HCT116 (cell line): Measurements from ENCODE around the gene ACTRT2. TPM values are rescaled to one million over a fixed set of nuclear protein-coding genes. Genes with fewer than 3 reads are reported as not detected.

Experiments used
- ATAC-seq: fragments of 200-7000 bp; cut with Tn5 transposase; 2 replicates; pipeline ENCODE4 v1.9.1; 2020; ENCODE audit warnings: mild to moderate bottlenecking, moderate library complexity
- BruUV-seq: library from RNA; stranded (reverse); fragments of 400-500 nt; replicated peaks from 2 replicates; lab custom pipeline; 2021; lab: Mats Ljungman, UMichigan
- CTCF ChIA-PET: fragments of 300-600 bp; sonication (Branson Sonifier 250); formaldehyde crosslinking; loops from one replicate; lab custom pipeline; 2021; ENCODE audit warnings: antibody characterized with exemption; lab: Charles Lee
- POLR2A ChIA-PET: fragments of 300-600, 350-600 bp; sonication (Branson Sonifier 250); formaldehyde crosslinking; loops from one replicate; lab custom pipeline; 2021; ENCODE audit warnings: antibody characterized with exemption; lab: Charles Lee
- RAD21 ChIA-PET, 2 experiments: fragments of 300-600 bp; sonication (Branson Sonifier 250); formaldehyde crosslinking; loops; one replicate each; lab custom pipeline; 2023; ENCODE audit warnings: low total read pairs in 2 of 2; ENCODE audit not compliant: uncharacterized antibody in 2 of 2, unreplicated experiment in 2 of 2, low non-redundant PET in 1 of 2; lab: Charles Lee
- DNase-seq: peaks from one replicate; pipeline ENCODE4 v3.0.0-alpha.2; 2010; ENCODE audit warnings: low read depth, low spot score
- H2AFZ ChIP-seq: fragments of 200-600 bp; shearing (Covaris generic), sonication (generic); 2 replicates; pipeline ENCODE4 v1.6.1; 2017; ENCODE audit warnings: low read depth, mixed run types, mixed read lengths, antibody characterized with exemption, low read length; ENCODE audit not compliant: poor library complexity, severe bottlenecking
- H3K27ac ChIP-seq: 2 replicates; pipeline ENCODE4 v1.5.1; 2012; ENCODE audit warnings: low read depth, low read length
- H3K27me3 ChIP-seq: fragments of 200-600 bp; sonication (generic); 2 replicates; pipeline ENCODE4 v1.6.1; 2016; ENCODE audit warnings: mixed run types, low read length, mixed read lengths; ENCODE audit not compliant: insufficient read depth
- H3K36me3 ChIP-seq, 2 experiments: fragments of 200-500 bp in 1 of 2; fragments of 200-600 bp in 1 of 2; sonication (Bioruptor generic) in 1 of 2; sonication (generic) in 1 of 2; 2 replicates each; pipeline versions ENCODE4 v1.5.1 to v1.6.1; 2014 to 2016; ENCODE audit warnings: low read length in 2 of 2, inconsistent platforms in 1 of 2, mixed read lengths in 1 of 2, mixed run types in 1 of 2; ENCODE audit not compliant: insufficient read depth in 2 of 2, control insufficient read depth in 1 of 2
- H3K4me1 ChIP-seq, 2 experiments: fragments of 200-600 bp in 1 of 2; sonication (generic) in 1 of 2; 2 replicates each; pipeline versions ENCODE4 v1.5.1 to v1.6.1; 2012 to 2017; ENCODE audit warnings: low read length in 2 of 2, inconsistent platforms in 1 of 2, mild to moderate bottlenecking in 1 of 2, mixed read lengths in 1 of 2, mixed run types in 1 of 2, moderate library complexity in 1 of 2; ENCODE audit not compliant: insufficient read depth in 2 of 2, control insufficient read depth in 1 of 2
- H3K4me2 ChIP-seq: fragments of 200-600 bp; sonication (generic); 2 replicates; pipeline ENCODE4 v1.6.1; 2017; ENCODE audit warnings: mixed run types, low read length, mixed read lengths
- H3K4me3 ChIP-seq, 2 experiments: fragments of 200-600 bp in 1 of 2; sonication (generic) in 1 of 2; replicated peaks in 1 of 2; 2 replicates each; pipeline ENCODE4 v1.5.1; 2011 to 2016; ENCODE audit warnings: low read length in 2 of 2, control low read depth in 1 of 2, low read depth in 1 of 2, mild to moderate bottlenecking in 1 of 2, mixed read lengths in 1 of 2, mixed run types in 1 of 2
- H3K79me2 ChIP-seq: fragments of 200-600 bp; sonication (generic); 2 replicates; pipeline ENCODE4 v1.6.1; 2017; ENCODE audit warnings: mild to moderate bottlenecking, mixed run types, low read length, moderate library complexity, mixed read lengths; ENCODE audit not compliant: insufficient read depth
- H3K9ac ChIP-seq: fragments of 200-600 bp; sonication (generic); 2 replicates; pipeline ENCODE4 v1.6.1; 2016; ENCODE audit warnings: low read length, mixed read lengths
- H3K9me2 ChIP-seq: fragments of 200-600 bp; sonication (generic), shearing (Covaris generic); 2 replicates; pipeline ENCODE4 v1.6.1; 2017; ENCODE audit warnings: mixed run types, mild to moderate bottlenecking, moderate library complexity; ENCODE audit not compliant: insufficient read depth
- H3K9me3 ChIP-seq, 2 experiments: fragments of 200-500 bp in 1 of 2; fragments of 200-600 bp in 1 of 2; sonication (Bioruptor generic) in 1 of 2; sonication (generic) in 1 of 2; 2 replicates each; pipeline ENCODE4 v1.6.1; 2014 to 2017; ENCODE audit warnings: low read length in 2 of 2, mixed read lengths in 2 of 2, inconsistent platforms in 1 of 2, low read depth in 1 of 2, mild to moderate bottlenecking in 1 of 2, mixed run types in 1 of 2, moderate library complexity in 1 of 2; ENCODE audit not compliant: control insufficient read depth in 1 of 2, insufficient read depth in 1 of 2
- H4K20me1 ChIP-seq: fragments of 200-600 bp; sonication (generic), shearing (Covaris generic); 2 replicates; pipeline ENCODE4 v1.6.1; 2017; ENCODE audit warnings: mixed run types, mild to moderate bottlenecking, moderate library complexity; ENCODE audit not compliant: insufficient read depth
- ELF1 ChIP-seq: IDR thresholded peaks from 2 replicates; pipeline ENCODE4 v1.6.1; 2012; ENCODE audit warnings: low read depth, borderline replicate concordance
- EZH2phosphoT487 ChIP-seq: fragments of 200-600 bp; IDR thresholded peaks from 2 replicates; pipeline ENCODE4 v1.6.1; 2018; ENCODE audit warnings: antibody characterized with exemption, borderline replicate concordance
- FOSL1 ChIP-seq: IDR thresholded peaks from 2 replicates; pipeline ENCODE4 v1.6.1; 2012; ENCODE audit warnings: low read depth
- POLR2A ChIP-seq: IDR thresholded peaks from 2 replicates; pipeline ENCODE4 v1.7.0; 2011; ENCODE audit warnings: borderline replicate concordance; ENCODE audit not compliant: insufficient read depth, insufficient read length; ENCODE audit errors: extremely low read depth
- POLR2AphosphoS5 ChIP-seq: IDR thresholded peaks from 2 replicates; pipeline ENCODE4 v1.6.1; 2011; ENCODE audit warnings: mild to moderate bottlenecking, low read depth, low read length, moderate library complexity
- RAD21 ChIP-seq: IDR thresholded peaks from 2 replicates; pipeline ENCODE4 v1.6.1; 2012; ENCODE audit warnings: low read depth, mild to moderate bottlenecking
- SIN3A ChIP-seq: IDR thresholded peaks from 2 replicates; pipeline ENCODE4 v1.6.1; 2012; ENCODE audit warnings: low read depth
- SRF ChIP-seq: IDR thresholded peaks from 2 replicates; pipeline ENCODE4 v1.6.1; 2012; ENCODE audit warnings: low read depth
- ZNF274 ChIP-seq: fragments of 200-500 bp; sonication (Bioruptor generic); IDR thresholded peaks from 2 replicates; pipeline ENCODE4 v1.6.1; 2014; ENCODE audit warnings: mild to moderate bottlenecking, low read depth, low read length, inconsistent platforms
- intact Hi-C: fragments of 100-400 bp; cut with micrococcal nuclease; formaldehyde crosslinking; loops from 2 replicates; pipeline ENCODE4 v1.10.0; 2022
- total RNA-seq: library from RNA; stranded (reverse); gene quantifications from one replicate; pipeline ENCODE4 v1.2.1, GENCODE V29; 2021; ENCODE audit not compliant: unreplicated experiment
- TF ChIP-seq, protein P1 (sequence below): IDR thresholded peaks from 2 replicates; pipeline ENCODE4 v1.6.1; 2012
- TF ChIP-seq, protein P2 (sequence below): IDR thresholded peaks from 2 replicates; pipeline ENCODE4 v1.6.1; 2012; ENCODE audit warnings: low read depth
- TF ChIP-seq, protein P3 (sequence below): IDR thresholded peaks from 2 replicates; pipeline ENCODE4 v1.6.1; 2012

ACTRT2 gene
- total RNA-seq, 1 experiment from 2014 or later, result not detected

DNA sequence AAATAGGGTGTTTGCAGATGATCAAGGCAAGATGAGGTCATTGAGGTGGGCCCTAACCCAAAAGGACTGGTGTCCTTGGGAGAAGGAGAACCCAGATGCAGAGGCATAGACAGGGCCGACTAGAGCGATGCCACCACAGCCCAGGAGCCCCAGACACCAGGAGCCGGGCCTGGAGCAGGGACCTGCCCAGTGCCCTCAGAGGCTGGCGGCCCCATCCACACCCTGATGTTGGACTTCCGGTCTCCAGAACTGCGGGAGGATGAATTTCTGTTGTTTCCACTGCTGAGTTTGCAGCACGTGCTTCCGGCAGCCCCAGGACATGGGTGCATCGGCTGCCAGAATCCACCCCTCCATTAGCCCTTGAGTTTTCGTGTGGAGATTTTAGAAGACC lies 7.2 kb upstream of the ACTRT2 start:
- H3K27me3 ChIP-seq, result no peaks in the 10 kb centered on the region
- no peak overlapping the region for H3K4me3 ChIP-seq
- intact Hi-C loops, result loop anchor here (5.0 kb wide), 1 partner anchor 192 kb away; no protein-coding TSS in a partner anchor
- no peaks in the 10 kb centered on the region for H3K79me2 ChIP-seq
- BruUV-seq, result no TSS peak
- RAD21 ChIA-PET, result interaction anchor here (1.1 to 1.3 kb wide), 2 partner anchors 396 to 410 kb away, joined by 3 to 4 read pairs; no protein-coding TSS in a partner anchor
- no peak for ATAC-seq
- POLR2A ChIA-PET, result no interaction called here
- H3K9ac ChIP-seq, result no peak overlapping the region
- no peaks in the 10 kb centered on the region for H4K20me1 ChIP-seq
- H3K36me3 ChIP-seq, result no peaks in the 10 kb centered on the region
- H3K27ac ChIP-seq, result no peak overlapping the region
- H3K9me2 ChIP-seq, result no peaks in the 10 kb centered on the region
- no peak for TF ChIP-seq ZNF274
- no peak for TF ChIP-seq ELF1
- TF ChIP-seq SRF, result no peak
- TF ChIP-seq, protein P1, sequence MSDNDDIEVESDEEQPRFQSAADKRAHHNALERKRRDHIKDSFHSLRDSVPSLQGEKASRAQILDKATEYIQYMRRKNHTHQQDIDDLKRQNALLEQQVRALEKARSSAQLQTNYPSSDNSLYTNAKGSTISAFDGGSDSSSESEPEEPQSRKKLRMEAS, result no peak
- no peak for TF ChIP-seq FOSL1
- no peak for TF ChIP-seq POLR2A
- TF ChIP-seq, protein P2, sequence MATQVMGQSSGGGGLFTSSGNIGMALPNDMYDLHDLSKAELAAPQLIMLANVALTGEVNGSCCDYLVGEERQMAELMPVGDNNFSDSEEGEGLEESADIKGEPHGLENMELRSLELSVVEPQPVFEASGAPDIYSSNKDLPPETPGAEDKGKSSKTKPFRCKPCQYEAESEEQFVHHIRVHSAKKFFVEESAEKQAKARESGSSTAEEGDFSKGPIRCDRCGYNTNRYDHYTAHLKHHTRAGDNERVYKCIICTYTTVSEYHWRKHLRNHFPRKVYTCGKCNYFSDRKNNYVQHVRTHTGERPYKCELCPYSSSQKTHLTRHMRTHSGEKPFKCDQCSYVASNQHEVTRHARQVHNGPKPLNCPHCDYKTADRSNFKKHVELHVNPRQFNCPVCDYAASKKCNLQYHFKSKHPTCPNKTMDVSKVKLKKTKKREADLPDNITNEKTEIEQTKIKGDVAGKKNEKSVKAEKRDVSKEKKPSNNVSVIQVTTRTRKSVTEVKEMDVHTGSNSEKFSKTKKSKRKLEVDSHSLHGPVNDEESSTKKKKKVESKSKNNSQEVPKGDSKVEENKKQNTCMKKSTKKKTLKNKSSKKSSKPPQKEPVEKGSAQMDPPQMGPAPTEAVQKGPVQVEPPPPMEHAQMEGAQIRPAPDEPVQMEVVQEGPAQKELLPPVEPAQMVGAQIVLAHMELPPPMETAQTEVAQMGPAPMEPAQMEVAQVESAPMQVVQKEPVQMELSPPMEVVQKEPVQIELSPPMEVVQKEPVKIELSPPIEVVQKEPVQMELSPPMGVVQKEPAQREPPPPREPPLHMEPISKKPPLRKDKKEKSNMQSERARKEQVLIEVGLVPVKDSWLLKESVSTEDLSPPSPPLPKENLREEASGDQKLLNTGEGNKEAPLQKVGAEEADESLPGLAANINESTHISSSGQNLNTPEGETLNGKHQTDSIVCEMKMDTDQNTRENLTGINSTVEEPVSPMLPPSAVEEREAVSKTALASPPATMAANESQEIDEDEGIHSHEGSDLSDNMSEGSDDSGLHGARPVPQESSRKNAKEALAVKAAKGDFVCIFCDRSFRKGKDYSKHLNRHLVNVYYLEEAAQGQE, result no peak
- TF ChIP-seq RAD21, result no peak
- no peak for TF ChIP-seq SIN3A
- TF ChIP-seq EZH2phosphoT487, result no peak
- TF ChIP-seq, protein P3, sequence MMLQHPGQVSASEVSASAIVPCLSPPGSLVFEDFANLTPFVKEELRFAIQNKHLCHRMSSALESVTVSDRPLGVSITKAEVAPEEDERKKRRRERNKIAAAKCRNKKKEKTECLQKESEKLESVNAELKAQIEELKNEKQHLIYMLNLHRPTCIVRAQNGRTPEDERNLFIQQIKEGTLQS, result no peak
- no peak for TF ChIP-seq POLR2AphosphoS5
- TF ChIP-seq, all 23 proteins: peak for 0
- CTCF ChIA-PET, result interaction anchor here (2.6 kb wide), 1 partner anchor 410 kb away, joined by 18 read pairs; no protein-coding TSS in a partner anchor
- Histone ChIP-seq H3K4me1 (no peaks in the 10 kb centered on the region), H3K4me2 (no peak overlapping the region), H3K9me3 (no peaks in the 10 kb centered on the region), H2AFZ (no peak overlapping the region)
- no peak for DNase-seq
